AG04449 (cell line): ENCODE results near the gene NPB.

Experiments
- CTCF ChIA-PET: fragments of 350-600 bp; formaldehyde crosslinking; extraction: SDS; loops from one replicate; lab custom pipeline; 2021; ENCODE audit warnings: antibody characterized with exemption; lab: Yijun Ruan, JAX
- POLR2A ChIA-PET: fragments of 400-600, 350-600 bp; formaldehyde crosslinking; extraction: SDS; loops from one replicate; lab custom pipeline; 2020; ENCODE audit warnings: antibody characterized with exemption, inconsistent platforms; lab: Yijun Ruan, JAX
- DNase-seq: peaks from one replicate; pipeline ENCODE4 v3.0.0-alpha.2; 2010; ENCODE audit warnings: low read depth, low spot score
- H3K4me3 ChIP-seq: 2 replicates; pipeline ENCODE4 v1.5.1; 2011; ENCODE audit warnings: low read depth, mild to moderate bottlenecking, control low read depth, low read length
- TF ChIP-seq, protein P1 (sequence below): IDR thresholded peaks from one replicate; pipeline ENCODE4 v1.5.1; 2011; ENCODE audit warnings: mild to moderate bottlenecking, moderate library complexity, low read length, control low read depth, inconsistent platforms; ENCODE audit not compliant: insufficient read depth; ENCODE audit errors: missing control alignments

The NPB gene

DNA sequence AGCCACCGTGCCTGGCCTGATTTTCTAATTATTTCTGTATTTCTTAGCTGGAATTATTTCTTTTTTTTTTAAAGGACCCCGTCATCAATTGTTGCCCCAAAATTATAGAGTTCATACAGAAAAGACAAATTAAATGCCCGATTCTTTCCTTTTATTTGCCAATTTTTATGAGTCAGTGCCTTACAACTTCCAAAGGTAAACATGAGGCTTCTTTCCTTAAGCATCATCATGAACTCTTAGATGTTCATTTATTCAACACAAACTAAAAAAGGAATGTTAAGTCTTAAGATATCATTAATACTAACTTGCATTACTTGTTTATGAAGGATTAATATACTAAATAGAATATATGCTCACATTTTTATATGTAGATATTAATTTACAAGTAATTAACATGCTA is 23.7 kb upstream of the NPB start:
- TF ChIP-seq, protein P1, sequence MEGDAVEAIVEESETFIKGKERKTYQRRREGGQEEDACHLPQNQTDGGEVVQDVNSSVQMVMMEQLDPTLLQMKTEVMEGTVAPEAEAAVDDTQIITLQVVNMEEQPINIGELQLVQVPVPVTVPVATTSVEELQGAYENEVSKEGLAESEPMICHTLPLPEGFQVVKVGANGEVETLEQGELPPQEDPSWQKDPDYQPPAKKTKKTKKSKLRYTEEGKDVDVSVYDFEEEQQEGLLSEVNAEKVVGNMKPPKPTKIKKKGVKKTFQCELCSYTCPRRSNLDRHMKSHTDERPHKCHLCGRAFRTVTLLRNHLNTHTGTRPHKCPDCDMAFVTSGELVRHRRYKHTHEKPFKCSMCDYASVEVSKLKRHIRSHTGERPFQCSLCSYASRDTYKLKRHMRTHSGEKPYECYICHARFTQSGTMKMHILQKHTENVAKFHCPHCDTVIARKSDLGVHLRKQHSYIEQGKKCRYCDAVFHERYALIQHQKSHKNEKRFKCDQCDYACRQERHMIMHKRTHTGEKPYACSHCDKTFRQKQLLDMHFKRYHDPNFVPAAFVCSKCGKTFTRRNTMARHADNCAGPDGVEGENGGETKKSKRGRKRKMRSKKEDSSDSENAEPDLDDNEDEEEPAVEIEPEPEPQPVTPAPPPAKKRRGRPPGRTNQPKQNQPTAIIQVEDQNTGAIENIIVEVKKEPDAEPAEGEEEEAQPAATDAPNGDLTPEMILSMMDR, result no peak
- CTCF ChIA-PET, result interaction anchor here (3.3 kb wide), 1 partner anchor 8 kb away, joined by 15 read pairs; the partner anchor contains the start of gene ARHGDIA
- POLR2A ChIA-PET, result interaction anchor here (1.1 kb wide), 1 partner anchor 8 kb away, joined by 3 read pairs; no protein-coding TSS in a partner anchor

DNA sequence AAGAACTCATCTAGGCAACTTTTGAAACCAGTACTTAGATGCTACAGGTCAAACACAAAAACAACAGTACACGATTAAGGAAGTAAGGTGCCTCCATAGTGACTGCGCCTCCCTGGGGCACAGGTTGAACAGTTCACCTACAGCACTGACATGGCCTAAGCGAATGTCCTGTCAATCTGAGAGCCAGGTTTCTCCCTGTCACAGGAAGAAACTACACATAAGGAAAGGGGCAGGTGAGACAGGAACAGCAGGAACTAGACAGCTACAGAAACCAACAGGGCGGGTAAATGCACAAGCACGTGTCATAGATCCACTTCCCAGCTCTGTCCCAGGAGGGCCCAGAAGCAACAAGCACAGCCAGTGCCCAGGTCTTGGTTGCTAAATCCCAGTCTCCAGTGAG is 22.9 kb upstream of the NPB start:
- DNase-seq, result no peak
- ChIA-PET CTCF (interaction anchor here (3.3 kb wide), 1 partner anchor 9 kb away, joined by 15 read pairs; the partner anchor contains the start of gene ARHGDIA), POLR2A (no interaction called here)
- H3K4me3 ChIP-seq, result no peak overlapping the region
- TF ChIP-seq, protein P1, result no peak

More for the DNA sequence above, 23.7 kb upstream of the NPB start:
- no peak overlapping the region for H3K4me3 ChIP-seq
- DNase-seq, result no peak

DNA sequence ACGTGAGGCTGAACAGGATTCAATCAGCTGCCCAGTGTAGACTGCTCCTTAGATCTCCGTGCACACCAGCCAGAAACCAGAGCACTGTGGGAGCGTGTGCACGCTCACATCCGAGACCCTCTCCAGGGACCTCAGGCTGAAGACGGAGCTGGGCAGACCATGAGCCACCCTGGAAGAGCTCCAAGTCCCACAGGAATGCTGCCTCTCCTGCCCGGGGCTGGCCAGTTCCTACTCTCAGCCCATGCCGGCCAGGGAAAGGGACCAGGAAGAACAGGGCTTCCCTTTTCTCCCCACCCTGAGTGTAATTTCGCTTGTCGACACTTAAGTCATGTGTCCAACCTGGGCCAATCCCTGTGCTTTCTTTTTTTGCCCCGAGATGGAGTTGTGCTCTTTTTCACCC is 17.5 kb upstream of the NPB start:
- CTCF ChIA-PET, result no interaction called here
- no peak overlapping the region for H3K4me3 ChIP-seq
- POLR2A ChIA-PET, result no interaction called here
- TF ChIP-seq, protein P1, result no peak
- DNase-seq, result no peak

DNA sequence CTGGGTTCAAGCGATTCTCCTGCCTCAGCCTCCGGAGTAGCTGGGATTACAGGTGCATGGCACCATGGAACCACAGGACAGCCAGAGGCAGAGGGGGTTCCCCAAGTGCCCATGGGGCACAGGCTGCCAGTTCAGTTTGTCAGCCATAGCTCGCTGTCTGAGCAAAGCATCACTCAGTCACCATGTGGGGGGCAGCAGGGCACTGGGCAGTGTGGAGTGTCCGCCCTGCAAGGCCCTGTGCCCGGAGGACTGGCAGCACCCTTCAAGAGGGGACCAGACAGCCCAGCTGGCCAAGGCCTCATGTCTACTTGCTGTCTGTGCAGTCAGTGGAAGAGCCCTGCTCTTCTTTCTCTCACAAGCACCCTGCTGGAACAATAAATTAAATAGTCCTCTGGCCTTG is 17.1 kb upstream of the NPB start:
- POLR2A ChIA-PET, result interaction anchor here (0.7 kb wide), 1 partner anchor 52 kb away, joined by 3 read pairs; the partner anchor contains the start of gene PYCR1
- TF ChIP-seq, protein P1, result no peak
- DNase-seq, result no peak
- CTCF ChIA-PET, result no interaction called here
- H3K4me3 ChIP-seq, result no peak overlapping the region

DNA sequence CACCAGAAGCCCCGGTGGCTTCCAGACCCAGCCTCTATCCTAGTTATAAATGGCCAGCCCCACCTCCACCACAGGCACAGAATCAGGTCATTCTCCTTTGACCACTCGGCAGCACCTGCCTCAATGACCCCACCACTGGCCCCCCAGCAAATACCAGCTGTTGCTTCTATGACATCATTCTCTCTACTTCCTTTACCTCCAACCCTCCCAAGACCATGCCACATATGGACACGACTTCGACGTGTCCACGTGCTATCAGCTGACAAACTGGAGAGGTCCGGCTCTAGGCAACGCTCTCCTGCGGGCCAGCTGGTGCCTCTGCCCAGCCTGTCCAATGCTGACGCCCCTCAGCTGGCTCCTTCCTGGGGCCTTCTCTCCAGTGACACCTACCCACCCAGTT is 16.6 kb upstream of the NPB start:
- TF ChIP-seq, protein P1, result no peak
- no peak overlapping the region for H3K4me3 ChIP-seq
- ChIA-PET CTCF (no interaction called here), POLR2A (interaction anchor here (0.7 kb wide), 1 partner anchor 51 kb away, joined by 3 read pairs; the partner anchor contains the start of gene PYCR1)
- no peak for DNase-seq

DNA sequence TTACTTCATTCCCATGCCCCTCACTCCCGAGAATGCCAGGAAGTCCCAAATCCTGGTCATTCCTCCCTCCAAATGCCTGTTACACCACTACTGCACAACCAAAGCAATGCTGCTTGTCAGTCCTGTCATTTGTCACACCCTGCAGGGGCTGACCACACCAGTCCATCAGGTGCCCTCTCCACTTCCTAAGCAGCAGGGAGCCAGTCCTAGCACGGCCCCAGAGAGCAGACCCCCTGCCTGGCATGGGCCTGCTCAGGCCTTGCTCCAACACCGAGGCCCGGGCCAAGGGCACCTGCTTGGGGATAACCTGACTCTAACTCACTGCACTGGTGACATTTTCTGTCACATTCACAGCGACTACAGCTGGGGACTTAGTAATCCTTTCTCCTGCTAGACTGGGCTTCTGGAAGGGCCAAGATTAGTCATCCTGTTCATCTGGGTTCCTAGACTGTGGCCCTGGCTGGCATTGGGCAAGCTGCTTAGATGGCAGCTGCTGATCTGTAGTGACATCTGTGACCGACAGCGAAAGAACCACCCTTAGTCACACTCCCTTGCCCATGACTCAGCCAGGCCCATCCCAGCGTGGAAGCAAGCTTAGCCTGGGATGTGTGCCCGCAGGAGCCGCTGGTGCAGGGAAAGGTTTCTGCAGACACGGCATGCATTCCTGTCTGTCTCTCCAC is 16.0 kb upstream of the NPB start:
- H3K4me3 ChIP-seq, result no peak overlapping the region
- TF ChIP-seq, protein P1, result no peak
- DNase-seq, result no peak
- ChIA-PET POLR2A (interaction anchor here (1.2 to 1.6 kb wide), 2 partner anchors 8 to 14 kb away, joined by 3 to 4 read pairs; no protein-coding TSS in a partner anchor), CTCF (no interaction called here)
